Loucy (cell line): ENCODE data around the gene U2SURP.

ENCODE experiments used
- H2AFZ ChIP-seq: fragments of 200-600 bp; sonication (generic); 2 replicates; pipeline ENCODE4 v1.6.0; 2016; ENCODE audit warnings: antibody characterized with exemption, mild to moderate bottlenecking, low read length, moderate library complexity
- H3F3A ChIP-seq: fragments of 200-600 bp; 2 replicates; pipeline ENCODE4 v1.6.0; 2016; ENCODE audit warnings: antibody characterized with exemption, low read depth, mild to moderate bottlenecking
- H3K27me3 ChIP-seq: fragments of 200-600 bp; sonication (generic); 2 replicates; pipeline ENCODE4 v1.6.1; 2014; ENCODE audit warnings: low read length, mild to moderate bottlenecking; ENCODE audit not compliant: insufficient read depth, poor library complexity, severe bottlenecking
- H3K36me3 ChIP-seq: fragments of 200-600 bp; sonication (generic); 2 replicates; pipeline ENCODE4 v1.6.1; 2016; ENCODE audit warnings: low read length; ENCODE audit not compliant: insufficient read depth
- H3K4me1 ChIP-seq: fragments of 200-600 bp; sonication (generic); 2 replicates; pipeline ENCODE4 v1.5.1; 2014; ENCODE audit warnings: low read length, mild to moderate bottlenecking; ENCODE audit not compliant: insufficient read depth, poor library complexity, severe bottlenecking
- H3K4me2 ChIP-seq: fragments of 200-600 bp; sonication (generic); 2 replicates; pipeline ENCODE4 v1.6.0; 2014; ENCODE audit warnings: antibody characterized with exemption, low read length, low read depth, mild to moderate bottlenecking; ENCODE audit not compliant: poor library complexity, severe bottlenecking
- H3K4me3 ChIP-seq: fragments of 200-600 bp; sonication (generic); 2 replicates; pipeline ENCODE4 v1.5.1; 2014; ENCODE audit warnings: low read length, mild to moderate bottlenecking, mixed read lengths; ENCODE audit not compliant: poor library complexity, severe bottlenecking
- H3K79me2 ChIP-seq: fragments of 200-600 bp; sonication (generic); 2 replicates; pipeline ENCODE4 v1.6.1; 2014; ENCODE audit warnings: low read length; ENCODE audit not compliant: insufficient read depth
- H3K9ac ChIP-seq: fragments of 200-600 bp; sonication (generic); 2 replicates; pipeline ENCODE4 v1.6.0; 2014; ENCODE audit warnings: mild to moderate bottlenecking, low read depth, low read length, moderate library complexity; ENCODE audit not compliant: poor library complexity, severe bottlenecking
- H3K9me2 ChIP-seq: fragments of 200-600 bp; sonication (generic); replicated peaks from 2 replicates; pipeline ENCODE4 v1.6.1; 2016; ENCODE audit warnings: low read depth, low read length, mixed read lengths
- H3K9me3 ChIP-seq: fragments of 200-600 bp; sonication (generic); 2 replicates; pipeline ENCODE4 v1.6.1; 2014; ENCODE audit warnings: mild to moderate bottlenecking, antibody characterized with exemption, low read length, low read depth; ENCODE audit not compliant: insufficient read depth
- H4K20me1 ChIP-seq: fragments of 200-600 bp; sonication (generic); 2 replicates; pipeline ENCODE4 v1.6.0; 2014; ENCODE audit warnings: antibody characterized with exemption, low read length, mild to moderate bottlenecking; ENCODE audit not compliant: insufficient read depth, poor library complexity, severe bottlenecking
- EZH2phosphoT487 ChIP-seq: fragments of 200-600 bp; IDR thresholded peaks from 2 replicates; pipeline ENCODE4 v1.6.1; 2018; ENCODE audit warnings: antibody characterized with exemption, mild to moderate bottlenecking, moderate library complexity, borderline replicate concordance
- TF ChIP-seq, protein P1 (sequence below): fragments of 200-600 bp; sonication (generic); conservative IDR thresholded peaks from 2 replicates; pipeline ENCODE4 v1.5.1; 2014; ENCODE audit warnings: mild to moderate bottlenecking, antibody characterized with exemption, low read length

Gene U2SURP

DNA sequence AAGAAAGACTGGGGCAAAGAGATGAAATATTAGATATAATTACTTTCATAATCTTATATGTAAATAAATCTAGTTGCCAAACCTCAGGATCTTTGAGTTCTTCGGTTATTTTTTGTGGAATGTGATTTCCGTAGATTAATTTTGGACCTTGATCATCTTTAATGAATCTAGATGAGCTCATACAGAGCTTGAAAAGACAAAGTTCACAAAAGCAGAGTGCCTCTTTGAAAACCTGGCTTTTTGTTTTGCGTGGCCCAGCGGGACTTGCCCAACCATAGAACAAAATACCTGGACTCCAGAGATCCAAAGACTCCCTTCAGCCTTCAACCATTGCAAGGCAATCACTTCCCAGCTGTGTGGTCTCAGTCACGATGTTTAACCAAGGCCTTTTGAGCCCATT lies 63.4 kb downstream of the U2SURP start:
- no peaks in the 10 kb centered on the region for H3K4me1 ChIP-seq
- no peak overlapping the region for H3K4me3 ChIP-seq
- no peaks in the 10 kb centered on the region for H3K9me2 ChIP-seq
- no peaks in the 10 kb centered on the region for H3K79me2 ChIP-seq
- H3K9ac ChIP-seq, result no peak overlapping the region
- H3F3A ChIP-seq, result no peaks in the 10 kb centered on the region
- 0 out of 2 replicates have a peak, but pooled peaks cover under 1% of the 10 kb centered on the region for H3K36me3 ChIP-seq
- no peak overlapping the region for H3K4me2 ChIP-seq
- TF ChIP-seq EZH2phosphoT487, result no peak
- TF ChIP-seq, protein P1, sequence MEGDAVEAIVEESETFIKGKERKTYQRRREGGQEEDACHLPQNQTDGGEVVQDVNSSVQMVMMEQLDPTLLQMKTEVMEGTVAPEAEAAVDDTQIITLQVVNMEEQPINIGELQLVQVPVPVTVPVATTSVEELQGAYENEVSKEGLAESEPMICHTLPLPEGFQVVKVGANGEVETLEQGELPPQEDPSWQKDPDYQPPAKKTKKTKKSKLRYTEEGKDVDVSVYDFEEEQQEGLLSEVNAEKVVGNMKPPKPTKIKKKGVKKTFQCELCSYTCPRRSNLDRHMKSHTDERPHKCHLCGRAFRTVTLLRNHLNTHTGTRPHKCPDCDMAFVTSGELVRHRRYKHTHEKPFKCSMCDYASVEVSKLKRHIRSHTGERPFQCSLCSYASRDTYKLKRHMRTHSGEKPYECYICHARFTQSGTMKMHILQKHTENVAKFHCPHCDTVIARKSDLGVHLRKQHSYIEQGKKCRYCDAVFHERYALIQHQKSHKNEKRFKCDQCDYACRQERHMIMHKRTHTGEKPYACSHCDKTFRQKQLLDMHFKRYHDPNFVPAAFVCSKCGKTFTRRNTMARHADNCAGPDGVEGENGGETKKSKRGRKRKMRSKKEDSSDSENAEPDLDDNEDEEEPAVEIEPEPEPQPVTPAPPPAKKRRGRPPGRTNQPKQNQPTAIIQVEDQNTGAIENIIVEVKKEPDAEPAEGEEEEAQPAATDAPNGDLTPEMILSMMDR, result no peak
- no peaks in the 10 kb centered on the region for H3K9me3 ChIP-seq
- no peaks in the 10 kb centered on the region for H4K20me1 ChIP-seq
- H3K27me3 ChIP-seq, result no peaks in the 10 kb centered on the region
- no peak overlapping the region for H2AFZ ChIP-seq

DNA sequence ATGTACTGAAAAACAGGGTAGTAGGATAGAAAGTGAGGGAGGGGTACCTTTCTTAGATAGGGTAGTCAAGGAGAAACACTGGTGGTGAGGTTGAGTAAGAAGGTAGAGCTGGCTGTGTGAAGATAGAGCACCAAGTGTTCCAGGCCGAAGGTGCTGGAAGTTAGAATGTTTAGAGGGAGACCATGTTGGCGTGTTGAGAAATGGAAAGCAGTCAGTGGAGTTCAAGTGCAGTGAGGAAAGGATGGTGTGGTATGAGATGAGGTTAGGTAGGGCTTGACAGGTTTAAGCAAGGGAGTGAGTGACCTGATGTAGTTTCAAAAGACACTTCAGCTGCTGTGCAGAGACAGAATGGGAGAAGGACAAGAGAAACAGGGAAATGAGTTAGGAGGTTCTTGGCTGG lies 64.0 kb downstream of the U2SURP start:
- no peaks in the 10 kb centered on the region for H3F3A ChIP-seq
- no peak overlapping the region for H2AFZ ChIP-seq
- H3K36me3 ChIP-seq, result no peaks in the 10 kb centered on the region
- H3K27me3 ChIP-seq, result no peaks in the 10 kb centered on the region
- H3K9me3 ChIP-seq, result no peaks in the 10 kb centered on the region
- TF ChIP-seq, protein P1, result no peak
- TF ChIP-seq EZH2phosphoT487, result no peak
- H3K4me2 ChIP-seq, result no peak overlapping the region
- H3K9ac ChIP-seq, result no peak overlapping the region
- H3K9me2 ChIP-seq, result no peaks in the 10 kb centered on the region
- no peaks in the 10 kb centered on the region for H4K20me1 ChIP-seq
- H3K79me2 ChIP-seq, result no peaks in the 10 kb centered on the region
- H3K4me1 ChIP-seq, result no peaks in the 10 kb centered on the region
- H3K4me3 ChIP-seq, result no peak overlapping the region

DNA sequence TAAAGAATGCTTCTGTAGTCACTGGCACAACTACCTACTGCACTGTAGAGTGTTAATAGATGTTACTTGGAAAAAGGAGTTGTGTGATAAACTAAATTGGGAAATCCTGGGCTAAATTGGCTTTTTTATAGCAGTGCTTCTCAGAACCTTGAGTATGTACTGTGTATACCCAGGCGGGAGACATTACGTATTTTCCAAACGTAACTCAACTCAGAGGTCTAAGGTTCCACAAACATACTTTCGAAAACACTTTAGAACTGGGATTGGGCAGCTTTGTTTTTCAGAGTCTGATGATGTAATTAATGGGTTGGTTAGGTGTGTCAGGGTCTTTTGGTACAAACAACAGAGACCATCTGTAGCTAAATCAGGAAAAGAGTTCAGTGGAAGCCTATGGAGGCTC lies 64.7 kb downstream of the U2SURP start:
- H3F3A ChIP-seq, result no peaks in the 10 kb centered on the region
- no peaks in the 10 kb centered on the region for H3K27me3 ChIP-seq
- H3K4me3 ChIP-seq, result no peak overlapping the region
- no peaks in the 10 kb centered on the region for H3K79me2 ChIP-seq
- H3K9me3 ChIP-seq, result no peaks in the 10 kb centered on the region
- no peaks in the 10 kb centered on the region for H3K36me3 ChIP-seq
- H2AFZ ChIP-seq, result no peak overlapping the region
- H4K20me1 ChIP-seq, result no peaks in the 10 kb centered on the region
- H3K9me2 ChIP-seq, result no peaks in the 10 kb centered on the region
- no peak overlapping the region for H3K9ac ChIP-seq
- no peak overlapping the region for H3K4me2 ChIP-seq
- TF ChIP-seq, protein P1, result no peak
- TF ChIP-seq EZH2phosphoT487, result no peak
- H3K4me1 ChIP-seq, result no peaks in the 10 kb centered on the region
